ENCODE results near the gene ANKRD23. TPM values are rescaled to one million over a fixed set of nuclear protein-coding genes. Genes with fewer than 3 reads are reported as not detected.

The ANKRD23 gene
- total and polyA plus RNA-seq, 12 donors, result 0.96 to 40.0 (median 14.5) TPM

- DNase-seq, result peak; percentile 98
- 0 to 1% methylated on average over 80 to 81 of the region's 81 CpGs for WGBS, 2 donors
- no peaks in the 10 kb centered on the region for H3K9me3 ChIP-seq
- peak; percentile 91 to 97 (median 94) for ATAC-seq
- TF ChIP-seq, protein P1, sequence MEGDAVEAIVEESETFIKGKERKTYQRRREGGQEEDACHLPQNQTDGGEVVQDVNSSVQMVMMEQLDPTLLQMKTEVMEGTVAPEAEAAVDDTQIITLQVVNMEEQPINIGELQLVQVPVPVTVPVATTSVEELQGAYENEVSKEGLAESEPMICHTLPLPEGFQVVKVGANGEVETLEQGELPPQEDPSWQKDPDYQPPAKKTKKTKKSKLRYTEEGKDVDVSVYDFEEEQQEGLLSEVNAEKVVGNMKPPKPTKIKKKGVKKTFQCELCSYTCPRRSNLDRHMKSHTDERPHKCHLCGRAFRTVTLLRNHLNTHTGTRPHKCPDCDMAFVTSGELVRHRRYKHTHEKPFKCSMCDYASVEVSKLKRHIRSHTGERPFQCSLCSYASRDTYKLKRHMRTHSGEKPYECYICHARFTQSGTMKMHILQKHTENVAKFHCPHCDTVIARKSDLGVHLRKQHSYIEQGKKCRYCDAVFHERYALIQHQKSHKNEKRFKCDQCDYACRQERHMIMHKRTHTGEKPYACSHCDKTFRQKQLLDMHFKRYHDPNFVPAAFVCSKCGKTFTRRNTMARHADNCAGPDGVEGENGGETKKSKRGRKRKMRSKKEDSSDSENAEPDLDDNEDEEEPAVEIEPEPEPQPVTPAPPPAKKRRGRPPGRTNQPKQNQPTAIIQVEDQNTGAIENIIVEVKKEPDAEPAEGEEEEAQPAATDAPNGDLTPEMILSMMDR (IDR thresholded peaks at IDR 0.05), result peak; percentile 74 to 100 (median 92)
- H3K36me3 ChIP-seq, result peaks cover 0 to 51% (median 26%) of the 10 kb centered on the region in 9 donors
- intact Hi-C loops (cut with DNase I), result loop anchor here (1.0 to 10.0 kb wide), 10 partner anchors 41 to 257 kb away; partner anchors contain the start of genes ANKRD36 (in 2 of the 10), CNNM3 (in 2 of the 10) and KANSL3 (in 1 of the 10)
- peak within 1 kb of the TSS; percentile 55 to 90 (median 84) for H3K27ac ChIP-seq
- H3K4me3 ChIP-seq, result peak within 1 kb of the TSS; percentile 76 to 95 (median 80)
- H3K27me3 ChIP-seq, result peaks cover 0 to 6% (median 0%) of the 10 kb centered on the region in 7 donors
- peaks cover 18 to 55% (median 48%) of the 10 kb centered on the region in 9 donors for H3K4me1 ChIP-seq
Observed at GRCh38 chr2:96857667-96858372, 14.0 kb upstream of the ANKRD23 start, which contains the start of gene ANKRD39. ANKRD39 (minus strand) TSS chr2:96858016; CDS start chr2:96857987, 29 bp downstream.

GRCh38 chr2:96856776-96857666 is 13.2 kb upstream of the ANKRD23 start:
- Histone ChIP-seq H3K9me3 (no peaks in the 10 kb centered on the region), H3K36me3 (peaks cover 0 to 51% (median 21%) of the 10 kb centered on the region in 9 donors), H3K27me3 (peaks cover 0 to 6% (median 0%) of the 10 kb centered on the region in 7 donors), H3K27ac (peak overlapping the region in 9 of 10 donors; percentile 72 to 90 (median 85)), H3K4me3 (peak overlapping the region; percentile 76 to 95 (median 80)), H3K4me1 (peaks cover 18 to 55% (median 48%) of the 10 kb centered on the region in 9 donors)
- ATAC-seq (peak in 3 of 8 donors; percentile 0 to 1 (median 0)), DNase-seq (no peak)
- intact Hi-C loops (cut with DNase I), result loop anchor here in 7 of 10 donors (5.0 to 10.0 kb wide), 6 partner anchors 40 to 258 kb away; partner anchors contain the start of genes ANKRD36 (in 2 of the 7), CNNM3 (in 2 of the 7) and KANSL3 (in 1 of the 7)
- WGBS, 2 donors, result 17 to 22% methylated on average over 27 of the region's 27 CpGs
- TF ChIP-seq, protein P1 (IDR thresholded peaks at IDR 0.05), result no peak

DNA sequence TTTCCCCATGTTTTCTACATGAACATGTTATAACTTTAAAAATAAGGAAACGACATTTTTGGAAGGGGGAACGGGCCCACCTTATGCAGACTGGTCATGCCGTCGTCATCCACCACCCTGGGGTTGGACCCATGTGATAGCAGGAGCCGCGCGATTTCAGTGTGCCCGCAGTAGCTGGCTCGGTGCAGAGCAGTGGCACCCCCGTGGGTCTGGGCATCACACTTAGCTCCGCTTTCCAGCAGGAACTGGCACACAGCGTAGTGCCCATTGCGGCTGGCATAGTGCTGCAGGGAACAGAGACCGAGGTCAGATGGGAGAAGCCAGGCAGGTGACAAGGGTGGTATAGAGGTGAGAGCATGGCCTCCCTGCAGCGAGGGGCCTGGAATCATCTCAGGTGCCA is 9.5 kb upstream of the ANKRD23 start:
- no peak overlapping the region for H3K27ac ChIP-seq
- TF ChIP-seq, protein P1 (IDR thresholded peaks at IDR 0.05), result no peak
- ATAC-seq (no peak), DNase-seq (no peak)
- intact Hi-C loops (cut with DNase I), result loop anchor here in 2 of 10 donors (5.0 to 10.0 kb wide), 2 partner anchors 114 to 261 kb away; partner anchors contain the start of gene ANKRD36 (in 1 of the 2)
- H3K36me3 ChIP-seq, result peaks cover 0 to 66% (median 21%) of the 10 kb centered on the region in 9 donors
- H3K4me3 ChIP-seq, result no peak overlapping the region
- no peaks in the 10 kb centered on the region for H3K27me3 ChIP-seq
- peaks cover 5 to 18% (median 13%) of the 10 kb centered on the region in 9 donors for H3K4me1 ChIP-seq
- no peaks in the 10 kb centered on the region for H3K9me3 ChIP-seq
- 95 to 96% methylated on average over 15 of the region's 15 CpGs for WGBS, 2 donors
